CD4-positive, alpha-beta T cell treated with Interferon alpha-2 for 1 hour (primary cell): ENCODE results near the gene CHRDL2.

ENCODE experiments used
- DNase-seq, 2 donors: peaks; one replicate each; pipeline ENCODE4 v3.0.0-alpha.2; 2020 to 2022

Gene CHRDL2

DNA sequence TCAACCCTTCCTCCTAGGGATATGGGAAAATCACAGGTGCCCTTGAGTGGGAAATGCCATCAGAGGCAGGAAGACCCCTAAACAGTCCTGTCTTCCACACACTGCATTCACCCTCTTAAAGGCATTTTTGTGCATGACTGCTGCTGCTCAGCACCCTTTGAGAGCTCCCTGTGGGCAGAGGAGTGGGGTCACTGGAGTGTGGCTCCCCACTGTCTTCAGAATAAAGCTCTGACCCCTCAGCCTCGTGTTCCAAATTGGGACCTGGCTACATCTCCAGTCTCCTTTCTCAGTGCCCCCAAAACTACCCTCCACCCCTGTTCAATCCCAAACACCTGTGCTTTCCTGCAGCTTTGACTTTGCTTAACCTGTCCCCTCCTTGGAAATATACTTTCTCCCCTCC lies 46.6 kb downstream of the CHRDL2 start:
- no peak for DNase-seq

DNA sequence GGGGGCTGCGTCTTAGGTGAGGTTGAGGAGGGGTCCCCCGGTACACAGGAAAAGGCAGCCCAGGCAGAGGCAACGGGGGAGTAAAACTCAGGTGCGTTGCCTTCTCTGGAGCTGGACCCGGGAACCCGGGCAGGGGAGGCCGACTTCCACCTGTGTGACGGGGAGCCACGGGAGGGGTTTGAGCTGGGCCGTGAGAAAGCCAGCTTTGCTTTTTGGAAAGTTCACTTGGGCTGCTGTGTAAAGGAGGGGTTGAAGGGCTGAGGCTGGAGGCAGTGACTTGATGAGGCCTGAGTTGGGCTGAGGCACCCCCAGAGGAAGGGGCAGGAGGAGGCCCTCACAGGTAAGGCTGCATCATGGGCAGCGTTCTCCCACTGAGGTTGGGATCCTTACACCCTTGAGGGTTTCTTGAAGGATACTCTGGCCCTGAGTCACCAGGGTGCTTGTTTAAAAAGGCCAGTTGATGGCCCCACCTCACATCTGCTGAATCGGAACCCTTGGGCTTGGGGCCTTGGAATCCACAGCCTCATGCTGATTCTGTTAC lies 47.2 kb downstream of the CHRDL2 start:
- DNase-seq: no peak

DNA sequence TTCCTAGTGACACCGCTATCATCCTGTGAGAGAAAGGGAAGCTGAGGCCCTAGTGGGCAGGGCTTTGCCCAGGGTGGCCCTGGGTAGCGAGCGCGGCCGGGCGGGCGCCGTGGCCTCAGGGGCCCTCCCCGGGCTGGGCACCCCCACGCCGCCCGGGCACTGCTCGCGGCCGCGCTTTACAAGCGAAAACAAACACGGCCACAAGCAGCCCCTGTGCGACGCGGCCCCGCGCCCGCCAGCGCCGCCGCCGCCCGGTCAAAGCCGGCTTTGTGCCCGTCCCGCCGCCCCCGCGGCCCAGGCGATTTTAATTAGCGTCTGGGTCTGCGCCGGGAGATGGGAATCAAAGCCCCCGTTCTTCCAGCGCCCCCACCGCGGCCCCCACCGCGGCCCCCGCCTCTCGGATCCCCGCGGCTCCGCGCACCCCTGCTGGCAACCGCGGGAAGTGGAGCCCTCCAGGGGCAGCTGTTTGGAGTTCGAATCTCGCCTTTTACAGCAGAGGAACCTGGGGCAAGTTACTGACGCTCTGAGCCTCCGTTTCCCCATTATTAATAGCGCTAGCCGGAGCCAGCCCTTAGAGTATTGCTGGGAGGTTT lies 47.9 kb downstream of the CHRDL2 start:
- no peak for DNase-seq

DNA sequence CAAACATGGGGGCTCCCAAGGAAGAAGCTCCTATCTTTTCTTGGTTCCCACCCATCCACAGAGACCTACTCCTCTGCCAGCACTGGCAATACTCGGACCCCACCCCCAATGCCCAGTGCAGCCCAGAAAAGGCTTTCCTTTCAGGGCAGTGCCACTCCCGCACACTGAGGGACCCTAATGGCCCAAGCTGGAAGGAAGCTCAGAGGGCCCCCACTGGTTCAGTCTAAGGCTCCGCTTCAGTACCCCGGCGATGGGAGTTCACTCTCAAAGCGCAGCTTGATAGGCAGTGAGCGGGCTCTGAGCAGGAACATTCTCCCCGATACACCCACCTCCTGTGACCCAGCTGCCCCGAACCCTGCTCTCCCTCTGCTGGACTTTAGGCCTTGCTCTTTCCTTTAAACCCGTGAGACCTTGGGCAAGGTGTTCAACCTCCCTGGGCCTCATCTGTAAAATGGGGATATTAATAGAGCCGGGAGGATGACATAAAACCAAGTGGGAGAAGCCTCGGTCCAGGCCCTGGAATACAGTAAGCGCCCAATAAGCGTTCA lies 48.4 kb downstream of the CHRDL2 start:
- DNase-seq: no peak

DNA sequence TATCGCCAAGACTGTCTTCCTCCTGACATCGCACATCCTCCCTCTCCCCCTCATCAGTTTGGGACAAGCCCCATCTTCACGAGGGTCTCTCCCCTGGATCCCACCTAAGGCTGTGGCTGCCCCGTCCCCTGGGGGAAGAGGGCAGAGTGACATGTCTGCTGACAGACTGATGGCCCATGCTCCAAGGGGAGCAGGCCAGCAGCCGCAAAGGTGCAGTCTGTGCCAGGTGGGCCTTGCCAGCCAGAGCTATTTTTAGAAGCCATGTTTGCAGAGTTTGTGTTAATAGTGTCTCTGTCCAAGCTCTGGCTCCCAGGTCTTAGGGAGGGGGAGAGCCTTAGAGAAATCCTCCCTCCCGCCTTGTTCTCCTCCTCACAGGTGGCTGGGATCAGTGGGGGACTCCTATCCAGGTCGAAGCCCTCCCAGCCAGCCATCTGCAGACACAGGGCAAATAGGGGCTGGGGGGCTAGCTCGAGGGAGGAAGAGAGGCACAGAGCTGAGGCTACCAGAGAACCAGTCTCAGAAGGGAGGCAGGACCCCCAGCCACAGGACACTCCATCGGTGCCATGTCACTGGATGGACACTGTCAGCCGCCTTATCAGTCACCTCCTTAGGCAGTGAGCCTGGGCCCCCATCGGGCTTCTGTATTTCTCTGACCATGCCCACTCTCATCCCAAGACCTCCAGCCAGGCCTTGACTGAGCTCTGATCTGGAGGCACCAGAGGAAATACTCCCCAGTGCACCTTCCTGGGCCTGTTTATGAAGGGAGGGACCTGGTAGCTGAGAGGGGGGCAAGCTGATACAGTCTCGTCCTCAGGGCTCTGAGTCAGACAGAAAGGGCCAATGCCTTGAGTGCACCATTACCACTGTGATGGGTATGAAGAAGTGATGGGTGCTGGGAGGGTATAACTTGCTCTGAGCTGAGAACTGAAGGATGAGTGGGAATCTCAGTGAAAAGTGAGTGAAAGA lies 49.3 kb downstream of the CHRDL2 start:
- DNase-seq: no peak

DNA sequence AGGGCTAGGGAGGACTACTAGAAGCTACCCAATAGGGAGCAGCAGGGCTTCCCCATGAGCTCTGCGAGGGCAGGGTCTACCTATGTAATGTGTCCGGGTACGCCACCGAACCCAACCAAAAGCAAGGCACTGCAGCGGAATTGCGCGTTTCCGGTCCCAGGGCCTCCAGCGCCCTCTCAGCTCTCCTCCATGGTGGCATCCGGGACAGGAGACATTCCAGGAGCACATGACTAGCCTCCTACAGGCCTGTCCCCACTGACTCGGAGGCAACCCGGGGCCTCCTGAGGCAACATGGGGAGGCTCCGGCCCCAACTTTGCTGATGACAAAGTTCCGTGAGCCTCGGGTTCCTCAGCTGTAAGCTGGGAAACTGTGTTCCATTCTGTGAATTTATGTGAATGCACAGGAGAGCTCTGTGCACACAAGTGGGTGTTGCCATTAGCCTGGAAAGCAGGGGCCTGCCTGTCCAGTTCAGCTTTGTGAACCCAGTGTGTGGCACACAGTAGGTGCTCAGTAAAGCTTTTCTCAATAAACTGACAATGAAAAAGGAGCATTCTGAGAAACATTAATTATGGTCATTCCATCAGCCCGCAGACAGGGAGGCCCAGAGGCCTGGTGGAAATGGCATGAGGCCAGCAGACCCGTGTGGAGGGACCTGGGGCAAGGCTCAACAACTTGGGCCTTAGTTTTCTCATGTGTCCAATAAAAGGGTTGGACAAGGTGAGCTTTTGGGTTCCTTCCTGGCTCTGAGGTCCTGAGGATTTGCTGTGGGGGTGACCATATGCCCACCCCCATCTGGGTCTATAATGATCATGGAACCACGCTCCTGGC lies 50.3 kb downstream of the CHRDL2 start:
- DNase-seq: no peak

DNA sequence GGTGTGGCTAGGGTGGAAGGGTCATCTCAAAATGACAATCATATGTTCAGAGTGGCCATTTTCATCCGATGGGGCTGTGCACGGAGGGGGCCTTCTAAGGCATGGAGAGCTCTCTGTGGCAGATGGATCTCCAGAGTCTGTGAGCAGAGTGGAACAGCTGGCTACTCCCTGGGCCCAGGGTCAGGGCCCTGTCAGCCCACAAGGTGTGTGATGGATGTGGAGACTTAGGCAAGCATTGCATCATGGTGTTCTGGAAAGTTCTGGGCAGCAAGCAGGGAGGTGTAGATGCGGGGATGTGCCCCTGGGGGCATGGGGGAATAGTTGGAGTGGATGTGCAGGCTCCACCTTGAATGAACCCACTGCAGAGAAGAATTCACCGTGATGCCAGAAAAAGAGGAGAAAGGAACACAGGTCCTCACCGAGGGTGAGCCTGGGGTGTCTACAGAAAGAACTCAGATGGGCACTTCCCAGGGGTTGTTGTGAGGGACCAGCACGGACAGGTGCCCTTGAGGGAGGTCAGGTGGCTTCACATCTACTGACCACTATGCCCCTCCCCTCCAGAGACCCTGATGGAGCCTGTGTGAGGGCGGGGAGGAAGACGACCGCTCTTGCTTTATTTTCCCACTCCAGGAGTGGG lies 51.1 kb downstream of the CHRDL2 start:
- no peak for DNase-seq

DNA sequence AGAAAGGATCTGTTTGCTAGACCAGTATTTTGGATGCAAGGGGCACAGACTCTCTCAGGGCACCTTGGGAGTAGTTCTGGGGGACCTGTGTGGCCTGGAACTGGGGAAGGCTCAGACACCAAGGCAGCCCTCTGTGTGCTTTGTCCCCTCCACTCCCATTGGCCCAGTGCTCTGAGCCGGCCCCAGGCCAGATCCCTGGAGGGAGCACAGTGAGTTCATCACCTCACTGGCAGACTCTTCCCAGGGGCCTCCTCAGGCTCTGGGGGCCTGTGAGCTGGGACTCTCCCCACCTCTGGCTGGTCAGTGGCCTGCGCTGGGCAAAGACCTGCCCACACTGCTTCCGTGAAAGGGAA lies 51.7 kb downstream of the CHRDL2 start:
- no peak for DNase-seq

DNA sequence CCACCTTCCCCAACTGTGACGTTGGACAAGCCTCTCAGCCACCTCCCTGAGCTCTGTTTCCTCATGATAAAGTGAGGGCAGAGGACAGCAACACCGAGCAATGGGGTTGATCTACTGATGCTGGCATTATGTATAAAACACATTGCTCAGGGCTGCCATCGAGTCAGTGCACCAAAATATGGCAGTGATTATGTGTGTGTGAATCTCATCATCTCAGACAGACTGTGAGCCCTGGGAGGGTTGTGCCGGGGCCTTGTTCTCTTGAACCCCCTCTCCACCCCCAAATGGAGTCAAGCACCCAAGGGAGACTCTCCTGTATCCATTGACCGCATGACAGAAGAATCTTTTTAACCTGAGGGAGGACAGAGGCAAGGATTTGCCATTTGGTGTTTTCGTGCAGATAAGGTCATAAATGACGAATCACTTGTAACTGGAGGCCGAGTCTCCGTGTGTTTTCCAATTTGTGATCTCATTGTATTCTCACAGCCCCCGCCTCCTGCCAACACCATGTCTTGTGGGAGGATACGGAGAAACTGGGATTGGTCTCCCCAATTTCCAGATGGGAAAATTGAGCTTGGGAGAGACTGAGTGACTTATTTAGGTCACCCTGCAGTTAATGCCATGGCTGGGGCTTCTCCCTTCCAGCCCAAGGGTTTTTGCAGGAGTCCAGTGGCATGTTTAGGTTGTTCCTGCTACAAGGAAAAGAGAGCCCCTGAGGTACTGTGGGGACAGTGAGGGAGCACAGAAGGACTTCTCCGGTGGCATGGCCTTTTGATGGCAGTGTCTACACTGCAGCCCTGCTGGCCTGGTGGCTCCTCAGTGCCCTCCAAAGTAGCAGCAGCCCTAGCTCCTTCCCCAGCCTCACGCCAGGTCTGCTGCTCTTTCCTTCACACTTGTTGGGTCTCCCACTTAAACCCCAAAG lies 52.4 kb downstream of the CHRDL2 start:
- DNase-seq: no peak

DNA sequence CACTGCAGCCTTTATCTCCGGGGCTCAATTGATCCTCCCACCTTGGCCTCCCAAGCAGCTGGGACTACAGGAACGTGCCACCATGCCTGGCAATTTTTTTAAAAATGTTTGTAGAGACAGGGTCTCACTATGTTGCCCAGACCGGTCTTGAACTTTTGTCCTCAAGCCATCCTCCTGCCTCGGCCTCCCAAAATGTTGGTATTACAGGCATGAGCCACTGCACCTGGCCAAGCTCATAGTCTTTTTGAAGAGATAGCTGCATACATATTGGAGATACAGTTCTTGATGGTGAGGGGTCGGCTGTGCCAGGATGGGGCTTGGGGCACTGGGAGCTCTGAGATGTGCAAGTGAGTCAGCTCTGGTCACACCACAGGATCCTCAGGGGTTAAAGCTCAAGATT lies 53.2 kb downstream of the CHRDL2 start:
- DNase-seq: no peak

DNA sequence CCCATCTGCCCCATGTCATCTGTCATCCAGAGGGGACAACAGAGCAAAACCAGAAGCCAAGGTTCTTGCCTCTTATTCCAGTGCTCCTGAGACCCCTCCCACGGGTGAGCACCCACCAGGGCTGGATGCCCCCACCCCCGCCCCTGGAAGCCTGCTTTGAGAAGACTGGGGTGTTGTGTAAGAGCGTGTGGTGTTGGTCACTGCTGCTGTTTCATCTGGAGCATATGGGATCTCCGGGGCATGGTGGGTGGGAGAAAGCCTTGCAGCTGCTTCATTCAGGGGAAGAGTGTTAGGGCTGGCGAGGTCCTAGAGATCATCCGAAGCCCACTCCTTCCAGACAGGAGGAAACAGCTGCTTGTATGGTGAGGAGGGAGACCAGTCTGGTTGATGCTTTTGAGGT lies 54.1 kb downstream of the CHRDL2 start:
- DNase-seq: no peak

DNA sequence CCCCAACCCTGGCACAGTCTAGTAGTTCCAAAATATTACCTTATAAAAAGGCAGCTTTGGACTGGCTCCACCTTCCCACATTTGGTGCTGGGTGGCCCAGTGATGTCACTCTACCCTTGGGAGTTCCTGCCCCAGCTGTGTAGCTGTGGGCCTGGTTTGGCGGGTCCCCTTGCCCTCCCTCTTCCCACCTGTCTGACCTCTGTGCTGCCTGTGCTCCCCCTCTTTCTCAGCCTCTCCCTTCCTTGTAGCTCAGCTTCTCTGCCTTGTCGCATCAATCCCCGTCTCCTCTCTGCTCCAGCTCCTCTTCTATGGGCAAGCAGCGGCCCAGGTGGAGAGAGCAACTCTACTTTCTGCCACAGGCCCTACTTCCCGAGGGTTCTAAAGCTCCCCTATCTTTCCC lies 54.6 kb downstream of the CHRDL2 start:
- no peak for DNase-seq

DNA sequence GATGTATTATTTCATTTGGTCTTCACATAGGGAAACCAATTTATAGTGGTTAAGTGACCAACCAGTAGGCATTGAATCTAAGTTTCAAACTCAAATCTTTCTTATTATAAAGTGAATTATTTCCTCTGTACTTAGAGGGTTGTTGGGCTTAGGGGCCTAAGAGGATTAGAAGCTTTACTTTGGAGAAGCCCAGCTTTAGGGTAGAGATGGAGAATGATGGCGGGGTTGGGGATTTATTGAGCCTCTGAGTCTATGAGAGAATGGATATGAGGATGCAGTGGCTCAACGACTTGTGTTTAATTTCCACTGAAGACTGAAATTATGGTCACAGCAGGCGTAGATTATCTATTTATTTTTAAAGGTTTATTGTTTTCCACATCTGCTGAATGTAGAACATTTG lies 55.5 kb downstream of the CHRDL2 start:
- no peak for DNase-seq

DNA sequence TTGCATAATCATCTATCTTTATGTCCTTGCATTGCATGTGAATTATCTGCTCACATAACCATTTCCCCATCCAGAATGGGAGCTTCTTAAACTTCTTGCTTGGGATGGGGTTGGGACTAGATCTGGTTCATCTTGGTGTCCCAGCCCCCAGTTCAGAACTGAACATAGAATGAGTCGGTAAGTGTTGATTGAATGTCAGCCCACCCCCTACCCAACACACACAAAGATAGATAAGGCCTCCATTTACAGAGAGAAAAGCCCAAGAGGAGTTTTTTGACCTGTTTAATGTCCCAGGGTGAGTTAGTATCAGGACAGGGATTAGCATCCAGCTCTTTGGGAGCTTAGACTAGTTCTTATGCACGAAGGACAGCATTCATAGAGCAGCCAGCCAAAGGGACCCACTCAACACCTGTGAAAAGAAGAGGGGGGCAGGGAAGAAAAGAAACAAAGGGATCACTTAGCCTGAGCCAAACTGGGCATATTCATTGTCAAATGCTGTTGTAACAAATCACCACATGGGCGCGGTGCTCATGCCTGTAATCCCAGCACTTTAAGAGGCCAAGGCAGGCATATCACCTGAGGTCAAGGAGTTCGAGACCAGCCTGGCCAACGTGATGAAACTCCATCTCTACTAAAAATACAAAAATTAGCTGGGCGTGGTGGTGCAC lies 57.4 kb downstream of the CHRDL2 start:
- DNase-seq: no peak

DNA sequence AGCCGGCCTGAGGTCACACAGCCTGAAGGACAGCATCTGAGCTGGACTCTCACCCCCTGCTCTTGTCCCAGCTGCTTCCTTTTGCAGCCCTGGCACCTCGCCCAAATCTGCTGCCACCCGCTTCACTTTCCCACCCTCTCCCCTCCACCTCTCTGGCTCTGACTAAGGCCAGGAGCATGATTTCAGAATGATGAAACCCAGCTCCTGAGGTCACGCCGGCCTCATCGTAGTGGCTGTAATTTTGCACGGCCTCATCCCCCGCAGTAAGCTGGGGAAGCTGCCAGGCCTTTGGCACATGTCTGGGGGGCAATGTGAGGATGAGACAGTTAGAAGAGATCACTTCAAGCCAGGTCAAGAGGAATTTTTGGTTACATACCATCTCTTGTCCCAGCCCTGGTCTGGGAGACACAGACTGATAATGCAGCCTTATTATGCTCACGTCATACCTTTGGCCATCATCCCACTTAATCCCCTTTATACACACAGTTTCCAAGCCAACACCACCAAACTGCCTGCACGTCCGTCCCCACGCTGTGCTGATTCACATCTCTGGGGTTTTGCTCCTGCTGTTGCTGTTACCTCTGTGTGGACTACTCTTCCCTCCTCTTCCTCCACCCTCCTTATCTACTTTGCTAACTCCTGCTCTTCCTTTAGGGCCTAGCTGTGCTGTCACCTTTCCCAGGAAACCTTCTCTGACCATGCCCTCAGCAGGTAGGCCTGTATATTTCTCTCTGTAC lies 58.1 kb downstream of the CHRDL2 start:
- no peak for DNase-seq

DNA sequence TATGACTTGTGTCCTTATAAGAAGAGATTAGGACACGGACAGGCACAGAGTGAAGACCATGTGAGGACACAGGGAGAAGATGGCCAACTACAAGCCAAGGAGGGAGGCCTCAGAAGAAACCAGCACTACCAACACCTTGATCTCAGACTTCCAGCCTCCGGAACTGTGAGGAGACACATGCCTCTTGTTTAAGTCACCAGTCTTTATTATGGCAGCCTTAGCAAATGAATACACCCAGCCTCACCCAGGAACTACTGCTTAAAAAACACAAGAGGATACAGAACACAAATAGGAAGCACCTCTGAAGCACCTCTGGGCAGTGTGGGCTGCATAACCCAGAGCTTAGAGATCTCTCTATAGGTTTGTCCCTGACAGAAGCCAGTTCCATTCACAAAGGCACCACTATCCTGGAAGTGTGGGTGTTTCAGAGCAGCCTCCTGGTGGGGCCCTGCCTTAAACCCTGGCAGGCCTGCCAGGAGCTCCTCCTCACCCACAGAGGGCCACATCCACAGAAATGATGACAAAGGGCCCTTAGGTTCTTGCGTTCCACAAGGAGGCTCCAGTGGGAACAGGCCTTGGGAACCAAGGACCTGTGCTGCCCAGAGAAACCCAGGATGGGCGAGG lies 58.8 kb downstream of the CHRDL2 start:
- no peak for DNase-seq

DNA sequence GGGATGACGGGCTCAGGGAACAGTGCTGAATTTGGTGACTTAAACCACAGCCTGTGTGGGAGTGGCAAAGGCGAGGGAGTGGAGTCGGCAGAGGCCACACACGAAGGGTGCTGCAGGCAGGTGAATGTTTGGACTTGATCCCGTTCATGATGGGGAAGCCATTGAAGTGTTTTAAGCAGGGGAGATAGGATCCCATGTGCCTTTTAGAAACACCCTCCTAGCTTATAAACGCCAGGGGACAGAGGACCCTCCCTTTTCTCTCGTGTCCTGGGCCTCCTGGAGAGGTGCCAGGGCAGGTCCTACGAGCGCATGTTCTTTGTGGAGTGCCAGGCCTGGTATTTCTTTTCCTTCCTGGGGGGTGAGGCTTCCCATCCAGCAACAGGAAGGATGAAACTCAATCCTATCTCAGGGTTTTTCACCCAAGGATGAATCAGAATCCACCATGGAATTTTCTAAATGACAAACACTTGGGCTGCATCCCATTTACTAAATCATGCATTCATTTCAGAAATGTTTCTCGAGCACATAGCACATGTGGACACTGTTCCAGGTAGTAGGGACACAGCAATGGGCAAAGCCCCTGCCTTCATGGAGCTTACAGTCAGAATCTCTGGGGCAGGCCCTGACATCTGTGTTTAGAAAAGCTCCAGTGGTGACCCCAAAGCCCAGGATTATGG lies 59.6 kb downstream of the CHRDL2 start:
- DNase-seq: no peak

DNA sequence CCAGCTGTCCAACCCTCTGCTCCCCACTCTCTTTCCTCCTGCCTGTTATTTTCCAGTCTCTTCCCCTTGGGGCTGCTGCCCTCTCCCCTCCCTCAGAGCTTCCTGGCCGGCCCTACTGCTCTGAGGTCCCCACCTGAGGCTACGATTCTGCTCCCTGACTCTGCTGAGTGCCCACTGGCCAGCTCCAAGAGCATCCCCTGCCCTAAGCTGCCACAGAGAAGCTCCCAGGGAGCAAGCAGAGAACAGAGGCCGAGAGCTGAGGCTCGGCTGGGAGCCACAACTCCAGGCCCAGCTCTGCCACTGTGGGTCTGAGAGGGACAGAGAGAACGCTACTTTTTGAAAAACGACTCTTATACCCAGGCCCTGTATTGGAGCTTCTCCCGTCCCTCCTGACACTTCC lies 61.1 kb downstream of the CHRDL2 start:
- no peak for DNase-seq
